NCI-H2081 treated with DMSO at 0.1 percent for 48 hours (cell line): ENCODE results near the gene AKAP14.
"Not testable (repeated sequence)": the region's sequence is repeated elsewhere in the genome, so short reads cannot be mapped to it uniquely, and the experiment has no call there.

Experiments
- DNase-seq: peaks from one replicate; lab custom pipeline; 2025; lab: John Stamatoyannopoulos, UW

AKAP14 gene

DNA sequence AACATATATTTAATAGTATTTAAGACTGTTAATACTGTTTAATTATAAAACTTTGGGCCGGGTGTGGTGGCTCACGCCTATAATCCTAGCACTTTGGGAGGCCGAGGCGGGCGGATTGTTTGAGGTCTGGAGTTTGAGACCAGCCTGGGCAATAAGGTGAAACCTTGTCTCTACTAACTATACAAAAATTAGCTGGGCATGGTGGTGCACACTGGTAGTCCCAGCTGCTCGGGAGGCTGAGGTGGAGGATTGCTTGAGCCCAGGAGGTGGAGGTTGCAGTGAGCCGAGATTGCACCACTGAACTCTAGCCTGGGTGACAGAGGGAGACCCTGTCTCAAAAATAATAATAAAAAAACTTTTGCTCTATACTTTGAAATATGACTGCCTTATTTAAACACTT is 26.7 kb downstream of the AKAP14 start:
- not testable (repeated sequence) for DNase-seq

DNA sequence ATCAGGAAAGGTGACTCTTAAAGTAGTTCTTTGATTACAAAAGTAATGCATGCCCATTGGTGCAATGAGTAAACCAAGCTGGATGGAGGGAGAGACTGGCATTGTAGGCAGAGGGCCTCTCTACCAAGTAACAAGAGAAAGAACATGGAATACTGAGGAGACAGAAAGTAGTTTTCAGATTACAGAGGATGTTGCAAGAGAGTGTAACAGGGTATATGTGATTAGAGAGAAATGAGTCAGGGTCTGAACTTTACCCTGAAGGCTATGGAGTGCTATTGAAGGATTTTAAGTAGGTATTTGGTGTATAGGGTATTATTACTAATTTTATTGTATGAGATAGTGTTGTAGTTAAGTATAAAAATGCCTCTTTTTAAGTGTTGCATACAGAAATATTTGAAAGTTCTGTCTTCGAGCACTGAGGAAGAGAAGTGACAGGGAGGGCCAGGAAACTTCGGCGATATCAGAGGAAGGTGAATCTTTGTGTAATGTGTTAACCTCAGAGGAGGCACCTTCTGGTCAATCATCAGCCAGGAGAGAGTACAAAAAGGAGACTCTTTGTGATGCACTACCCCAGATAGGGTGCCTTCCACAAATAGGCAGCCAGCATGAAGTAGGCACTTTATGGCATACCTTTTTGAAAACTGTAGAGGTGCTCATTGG is 39.7 kb downstream of the AKAP14 start:
- no peak for DNase-seq

DNA sequence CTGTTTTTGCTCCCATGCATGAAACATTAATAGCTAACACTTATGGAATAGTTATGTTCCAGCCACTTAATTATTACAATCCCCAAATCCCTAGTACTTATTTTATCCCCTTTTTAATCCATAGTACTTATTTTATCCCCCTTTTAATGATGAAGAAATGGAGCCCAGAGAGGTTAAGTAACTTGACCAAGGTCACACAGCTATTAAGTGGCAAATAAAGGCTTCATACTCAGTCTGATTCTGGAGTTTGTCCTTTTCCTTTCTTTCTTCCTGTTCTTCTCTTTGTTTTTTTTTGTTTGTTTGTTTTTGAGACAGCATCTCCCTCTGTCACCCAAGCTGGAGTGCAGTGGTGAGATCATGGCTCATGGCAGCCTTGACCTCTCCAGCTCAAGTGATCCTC is 45.6 kb downstream of the AKAP14 start:
- no peak for DNase-seq

DNA sequence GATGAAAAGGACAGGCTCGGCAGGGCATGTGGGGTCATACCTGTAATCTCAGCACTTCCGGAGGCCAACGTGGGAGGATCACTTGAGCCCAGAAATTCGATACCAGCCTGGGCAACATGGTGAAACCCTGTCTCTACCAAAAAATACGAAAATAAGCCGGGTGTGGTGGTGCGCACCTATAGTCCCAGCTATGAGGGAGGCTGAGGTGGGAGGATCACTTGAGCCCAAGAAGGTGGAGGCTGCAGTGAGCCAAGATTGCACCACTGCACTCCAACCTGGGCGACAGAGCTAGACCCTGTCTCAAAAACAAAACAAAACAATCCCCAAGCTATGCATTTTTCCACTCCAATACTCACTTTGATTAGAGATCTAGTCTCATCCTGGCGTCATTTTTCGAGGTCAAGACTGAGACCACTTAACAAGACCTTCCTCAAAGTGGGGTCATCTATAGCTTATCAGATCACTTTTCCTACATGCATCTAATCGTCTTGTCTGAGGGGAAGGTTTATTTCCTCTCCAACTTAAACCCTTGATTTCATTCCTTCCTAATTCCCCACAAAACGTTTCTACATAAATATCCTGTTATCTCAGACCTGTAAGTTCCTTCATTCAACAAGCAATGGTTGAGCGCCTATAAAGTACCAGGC is 46.6 kb downstream of the AKAP14 start:
- DNase-seq: no peak

DNA sequence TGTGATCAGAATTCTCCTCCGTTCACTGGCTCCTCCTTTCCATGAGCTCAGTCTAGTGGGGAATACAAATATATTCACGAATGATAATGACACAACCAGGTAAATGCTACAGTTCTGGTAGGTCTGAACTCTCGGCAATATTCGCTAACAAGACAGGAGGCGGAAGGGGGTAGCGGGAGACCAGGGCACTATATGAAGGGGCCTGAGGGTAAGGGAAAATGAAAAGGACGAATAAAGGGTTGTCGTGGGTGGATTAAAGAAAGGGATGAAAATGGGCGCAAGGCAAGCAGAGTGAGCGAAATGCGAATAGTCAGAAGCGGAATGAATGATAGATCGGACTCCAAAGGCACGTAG is 47.1 kb downstream of the AKAP14 start:
- DNase-seq: no peak

DNA sequence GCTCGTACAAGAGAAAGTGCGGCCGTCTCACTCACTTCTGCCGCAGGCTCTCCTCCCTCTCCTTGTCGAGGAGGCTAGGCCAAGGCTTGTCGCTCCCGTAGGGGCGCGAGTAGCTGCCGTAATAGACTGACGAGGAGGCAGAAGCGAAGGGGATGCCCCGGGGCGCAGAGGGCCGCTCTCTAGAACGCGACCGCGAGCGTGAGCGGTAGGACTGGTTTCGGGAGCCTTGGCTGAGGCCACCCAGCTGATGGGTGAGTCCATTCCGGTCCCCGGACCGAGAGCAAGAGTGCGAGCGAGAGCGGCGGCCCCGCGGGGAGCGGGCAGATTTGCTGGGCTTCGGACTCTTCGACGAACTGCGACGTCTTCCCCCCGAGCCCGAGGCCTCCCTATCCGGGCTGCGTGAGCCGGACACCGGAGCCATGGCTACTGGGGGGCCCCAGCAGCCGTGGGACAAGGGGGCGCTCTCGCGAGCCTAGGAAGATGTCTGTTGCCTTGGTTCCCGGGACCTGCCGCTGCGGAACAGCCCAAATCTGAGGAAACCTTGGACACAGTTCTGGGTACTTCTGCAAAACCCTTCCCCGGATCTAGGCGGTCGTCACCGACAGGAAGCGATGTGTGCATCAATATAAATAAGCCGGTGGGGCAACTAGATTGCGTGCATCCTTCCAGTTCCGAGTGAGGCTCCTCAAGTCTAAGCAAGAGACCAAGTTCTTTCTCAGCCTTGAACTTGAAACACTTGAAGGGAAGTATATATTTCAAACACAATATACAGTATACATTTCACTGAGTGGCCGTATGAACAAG is 47.7 kb downstream of the AKAP14 start, which contains the start of gene NKAP:
TSS of gene NKAP (minus strand) at position 567 of the 804 bp plus-strand sequence. CDS start at position 421, 146 bp downstream.
- peak; percentile 87 for DNase-seq

DNA sequence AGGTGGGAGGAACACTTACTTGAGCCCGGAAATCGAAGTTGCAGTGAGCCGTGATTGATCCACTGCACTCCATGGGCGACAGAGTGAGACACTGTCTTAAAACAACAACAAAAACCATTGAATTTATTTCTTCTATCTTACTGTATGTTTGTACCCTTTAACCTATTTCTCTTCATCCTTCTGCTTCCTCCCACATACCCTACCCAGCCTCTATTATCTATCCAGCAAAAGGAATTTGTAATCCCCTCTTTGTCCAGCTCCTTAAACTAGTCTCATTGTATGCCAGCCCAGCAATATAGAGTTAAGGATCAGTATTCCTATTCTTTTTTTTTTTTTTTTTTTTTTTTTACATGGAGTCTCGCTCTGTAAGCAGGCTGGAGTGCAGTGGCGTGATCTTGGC is 49.8 kb downstream of the AKAP14 start:
- no peak for DNase-seq

DNA sequence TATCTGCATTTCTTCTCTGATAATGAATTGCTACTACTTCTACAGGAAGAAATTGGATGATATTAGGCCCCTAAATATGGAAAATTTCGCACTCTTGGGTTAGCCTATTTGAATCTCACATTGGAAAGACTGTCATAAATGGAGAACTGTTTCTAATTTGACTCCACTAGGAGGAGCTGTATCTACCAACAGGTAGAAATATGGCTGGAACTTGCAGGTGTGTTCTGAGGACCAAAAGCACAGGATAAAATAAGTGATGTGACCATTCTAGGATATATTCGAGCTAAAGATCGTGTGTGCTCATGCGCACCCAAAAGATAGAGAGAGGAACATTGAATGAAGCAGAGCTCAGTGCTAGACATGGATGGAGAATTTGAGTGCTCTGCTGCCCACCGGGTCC is 52.7 kb downstream of the AKAP14 start:
- no peak for DNase-seq

DNA sequence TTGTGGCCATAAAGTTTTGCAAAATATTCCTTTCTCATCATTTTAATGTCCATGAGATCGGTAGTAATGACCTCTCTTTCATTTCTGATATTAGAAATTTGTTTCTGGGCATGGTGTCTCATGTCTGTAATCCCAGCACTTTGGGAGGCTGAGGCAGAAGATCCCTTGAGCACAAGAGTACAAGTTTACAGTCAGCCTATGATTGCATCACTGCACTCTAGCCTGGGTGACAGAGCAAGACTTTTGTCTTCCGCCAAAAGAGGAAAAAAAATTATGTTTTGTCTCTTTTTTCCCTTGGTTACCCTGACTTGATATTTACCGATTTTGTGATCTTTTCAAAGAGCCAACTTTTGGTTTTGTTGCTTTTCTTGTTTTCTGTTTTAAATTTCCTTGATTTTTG is 58.7 kb downstream of the AKAP14 start:
- DNase-seq: no peak

DNA sequence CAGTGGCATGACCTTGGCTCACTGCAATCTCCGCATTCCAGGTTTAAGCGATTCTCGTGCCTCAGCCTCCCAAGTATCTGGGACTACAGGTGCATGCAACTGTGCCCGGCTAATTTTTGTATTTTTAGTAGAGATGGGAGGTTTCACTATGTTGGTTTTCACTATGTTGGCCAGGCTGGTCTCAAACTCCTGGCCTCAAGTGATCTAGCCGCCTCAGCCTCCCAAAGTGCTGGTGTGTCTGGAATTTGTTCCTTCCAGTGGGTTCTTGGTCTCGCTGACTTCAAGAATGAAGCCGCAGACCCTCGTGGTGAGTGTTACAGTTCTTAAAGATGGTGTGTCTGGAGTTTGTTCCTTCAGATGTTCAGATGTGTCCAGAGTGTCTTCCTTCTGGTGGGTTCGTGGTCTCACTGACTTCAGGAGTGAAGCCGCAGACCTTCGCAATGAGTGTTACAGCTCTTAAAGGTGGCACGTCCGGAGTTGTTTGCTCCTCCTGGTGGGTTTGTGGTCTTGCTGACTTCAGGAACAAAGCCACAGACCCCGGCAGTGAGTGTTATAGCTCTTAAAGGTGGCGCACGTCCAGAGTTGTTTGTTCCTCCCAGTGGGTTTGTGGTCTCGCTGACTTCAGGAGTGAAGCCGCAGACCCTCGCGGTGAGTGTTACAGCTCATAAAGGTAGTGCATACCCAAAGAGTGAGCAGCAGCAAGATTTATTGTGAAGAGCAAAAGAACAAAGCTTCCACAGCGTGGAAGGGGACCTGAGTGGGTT is 60.3 kb downstream of the AKAP14 start:
- DNase-seq: not testable (repeated sequence)

DNA sequence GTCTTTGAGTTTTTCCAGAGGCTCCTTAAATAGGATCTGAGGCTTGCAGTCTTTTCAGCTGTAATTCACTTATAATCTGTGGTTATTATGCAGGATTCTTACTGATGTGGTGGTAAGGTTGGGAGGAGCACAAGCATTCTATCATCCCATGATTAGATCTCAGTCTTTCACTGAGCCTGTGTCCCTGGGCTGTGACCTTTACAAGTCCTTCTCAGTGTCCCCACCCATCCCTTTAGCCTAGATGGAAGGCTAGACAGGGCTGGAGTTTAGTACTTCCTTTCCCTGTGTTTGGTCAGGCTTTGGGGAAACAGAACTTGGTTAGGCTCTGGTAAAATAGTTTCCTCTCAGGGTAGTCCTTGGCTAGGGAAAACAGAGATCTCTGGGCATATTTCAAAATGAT is 64.9 kb downstream of the AKAP14 start:
- DNase-seq: no peak

DNA sequence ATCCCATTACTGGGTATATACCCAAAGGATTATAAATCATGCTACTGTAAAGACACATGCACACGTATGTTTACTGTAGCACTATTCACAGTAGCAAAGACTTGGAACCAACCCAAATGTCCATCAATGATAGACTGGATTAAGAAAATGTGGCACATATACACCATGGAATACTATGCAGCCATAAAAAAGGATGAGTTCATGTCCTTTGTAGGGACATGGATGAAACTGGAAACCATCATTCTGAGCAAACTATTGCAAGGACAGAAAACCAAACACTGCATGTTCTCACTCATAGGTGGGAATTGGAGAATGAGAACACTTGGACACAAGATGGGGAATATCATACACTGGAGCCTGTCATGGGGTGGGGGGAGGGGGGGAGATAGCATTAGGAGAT is 71.1 kb downstream of the AKAP14 start:
- DNase-seq: not testable (repeated sequence)
